22Rv1 (cell line): ENCODE data around the gene KIF26B.

Experiments
- CTCF ChIP-seq: fragments of 450-650 bp; IDR thresholded peaks from 2 replicates; pipeline ENCODE4 v1.5.1; 2017; ENCODE audit warnings: mild to moderate bottlenecking
- ZFX ChIP-seq: fragments of 450-650 bp; IDR thresholded peaks from 2 replicates; pipeline ENCODE4 v1.6.1; 2017; ENCODE audit warnings: antibody characterized with exemption, borderline replicate concordance

GRCh38 chr1:245475126-245475525 lies 320.3 kb downstream of the KIF26B start:
- no peak for TF ChIP-seq CTCF
- no peak for TF ChIP-seq ZFX
